Neutrophil (primary cell): Measurements from ENCODE around the gene LRMDA.

Source experiments
- H3K27ac ChIP-seq: fragments of 200-600 bp; sonication (generic); 2 replicates; pipeline ENCODE4 v1.5.1; 2016; ENCODE audit warnings: mild to moderate bottlenecking, moderate library complexity
- H3K27me3 ChIP-seq: fragments of 200-600 bp; sonication (generic); 2 replicates; pipeline ENCODE4 v1.6.0; 2016; ENCODE audit warnings: mild to moderate bottlenecking
- H3K36me3 ChIP-seq: fragments of 200-600 bp; sonication (generic); 2 replicates; pipeline ENCODE4 v1.5.1; 2017
- H3K4me1 ChIP-seq, 2 experiments: fragments of 200-600 bp in 1 of 2; sonication (generic) in 1 of 2; 1 replicate in 1 of 2; 2 replicates in 1 of 2; pipeline versions ENCODE4 v1.5.1 to v1.6.1; 2013 to 2016; ENCODE audit warnings: low read depth in 1 of 2, low read length in 1 of 2, mild to moderate bottlenecking in 1 of 2, moderate library complexity in 1 of 2; ENCODE audit not compliant: control insufficient read depth in 1 of 2, insufficient read depth in 1 of 2
- H3K4me3 ChIP-seq, 2 experiments: fragments of 200-600 bp in 1 of 2; sonication (generic) in 1 of 2; 1 replicate in 1 of 2; 2 replicates in 1 of 2; pipeline ENCODE4 v1.5.1; 2013 to 2016; ENCODE audit warnings: low read depth in 1 of 2, low read length in 1 of 2, mild to moderate bottlenecking in 1 of 2, moderate library complexity in 1 of 2
- H3K9me3 ChIP-seq: fragments of 200-600 bp; sonication (generic); 2 replicates; pipeline ENCODE4 v1.5.1; 2016
- CTCF ChIP-seq: fragments of 200-600 bp; sonication (generic); IDR thresholded peaks from 2 replicates; pipeline ENCODE4 v1.5.1; 2016; ENCODE audit warnings: antibody characterized with exemption

LRMDA gene

GRCh38 chr10:76072384-76072783, 641.0 kb downstream of the LRMDA start:
- Histone ChIP-seq H3K9me3 (no peaks in the 10 kb centered on the region), H3K4me3 (no peak overlapping the region), H3K27me3 (no peaks in the 10 kb centered on the region), H3K4me1 (no peaks in the 10 kb centered on the region), H3K36me3 (no peaks in the 10 kb centered on the region), H3K27ac (no peak overlapping the region)
- no peak for TF ChIP-seq CTCF

DNA sequence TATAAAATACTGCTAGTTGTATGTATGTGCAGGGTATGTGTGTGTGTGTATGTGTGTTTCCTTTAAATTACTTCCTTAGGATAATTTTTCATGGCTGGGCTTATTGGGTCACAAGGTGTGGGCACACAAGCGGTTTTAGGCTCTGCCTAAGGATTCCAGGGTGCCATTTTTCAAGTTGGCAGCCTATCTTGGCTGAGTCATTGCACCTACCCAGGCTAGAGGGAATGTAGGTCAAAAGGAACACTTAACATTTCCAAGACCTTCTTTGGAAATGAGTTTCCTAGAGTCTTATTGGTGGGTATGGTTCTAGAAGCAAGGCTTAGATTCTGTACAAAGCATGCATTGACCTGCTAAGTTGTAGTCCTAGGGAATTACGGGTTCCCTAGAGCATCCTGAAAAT, 642.1 kb downstream of the LRMDA start:
- Histone ChIP-seq H3K9me3 (no peaks in the 10 kb centered on the region), H3K4me3 (no peak overlapping the region), H3K4me1 (no peaks in the 10 kb centered on the region), H3K27me3 (no peaks in the 10 kb centered on the region), H3K36me3 (no peaks in the 10 kb centered on the region), H3K27ac (no peak overlapping the region)
- no peak for TF ChIP-seq CTCF

- no peaks in the 10 kb centered on the region for H3K27me3 ChIP-seq
- no peak overlapping the region for H3K4me3 ChIP-seq
- no peak overlapping the region for H3K27ac ChIP-seq
- H3K9me3 ChIP-seq = no peaks in the 10 kb centered on the region
- no peak for TF ChIP-seq CTCF
- no peaks in the 10 kb centered on the region for H3K4me1 ChIP-seq
- no peaks in the 10 kb centered on the region for H3K36me3 ChIP-seq
These were observed 643.2 kb downstream of the LRMDA start for GRCh38 chr10:76074659-76075058.

DNA sequence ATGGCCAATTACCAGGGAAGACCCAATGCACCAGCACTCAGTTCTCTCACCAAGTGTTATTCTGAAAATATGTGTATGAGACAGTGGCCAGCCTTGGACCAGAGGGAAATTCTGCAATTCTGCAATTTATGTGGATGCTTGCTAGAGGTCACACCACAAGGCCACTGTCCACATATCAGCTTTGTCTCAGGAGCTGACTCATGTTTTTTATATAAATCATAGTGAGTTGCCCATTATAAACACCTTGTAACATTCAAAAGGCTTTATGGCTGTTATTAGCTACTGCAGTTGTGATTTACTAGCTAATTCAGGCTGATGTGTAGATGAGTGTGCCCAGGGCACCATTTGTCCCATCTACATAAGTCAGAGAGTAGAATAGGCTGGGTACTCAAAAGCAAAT, 649.0 kb downstream of the LRMDA start:
- H3K4me3 ChIP-seq = no peak overlapping the region
- no peaks in the 10 kb centered on the region for H3K4me1 ChIP-seq
- no peaks in the 10 kb centered on the region for H3K27me3 ChIP-seq
- TF ChIP-seq CTCF = no peak
- H3K36me3 ChIP-seq = no peaks in the 10 kb centered on the region
- no peak overlapping the region for H3K27ac ChIP-seq
- H3K9me3 ChIP-seq = no peaks in the 10 kb centered on the region

DNA sequence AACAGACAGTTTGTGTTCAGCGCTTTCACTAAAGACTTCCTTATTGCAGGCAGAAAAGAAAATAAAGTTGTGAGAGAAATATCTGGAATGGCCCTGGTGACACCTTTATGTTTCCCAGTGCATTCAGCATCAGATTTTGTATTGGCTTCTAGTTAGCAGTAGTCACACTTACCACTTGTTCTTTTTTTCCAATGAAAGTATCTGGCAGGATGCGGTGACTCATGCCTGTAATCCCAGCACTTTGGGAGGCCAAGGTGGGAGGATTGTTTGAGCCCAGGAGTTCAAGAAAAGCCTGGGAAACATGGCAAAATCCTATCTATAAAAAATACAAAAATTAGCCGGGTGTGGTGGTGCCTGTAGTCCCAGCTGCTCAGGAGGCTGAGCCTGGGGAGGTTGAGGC, 649.6 kb downstream of the LRMDA start:
- Histone ChIP-seq H3K4me3 (no peak overlapping the region), H3K9me3 (no peaks in the 10 kb centered on the region), H3K36me3 (no peaks in the 10 kb centered on the region), H3K27ac (no peak overlapping the region), H3K27me3 (no peaks in the 10 kb centered on the region), H3K4me1 (no peaks in the 10 kb centered on the region)
- TF ChIP-seq CTCF = no peak

DNA sequence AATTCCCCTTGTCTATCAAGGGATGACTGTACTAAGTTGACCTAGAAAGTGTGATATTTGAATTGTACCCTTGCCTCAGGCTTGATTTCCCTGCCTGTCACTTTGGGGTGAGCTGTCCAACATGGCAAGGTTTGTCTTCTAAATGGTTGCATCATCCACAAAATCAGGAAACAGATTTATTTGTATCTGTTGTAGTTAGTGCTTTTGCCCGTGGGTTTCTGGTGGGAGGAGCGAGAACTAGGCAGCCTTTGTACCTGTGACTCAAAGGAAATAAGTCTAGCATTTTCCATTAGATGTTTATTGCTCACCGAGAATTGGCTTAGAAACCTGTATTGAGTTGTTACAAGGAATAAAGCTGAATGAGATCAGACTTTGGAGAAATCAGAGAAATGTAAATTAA, 650.8 kb downstream of the LRMDA start:
- no peaks in the 10 kb centered on the region for H3K9me3 ChIP-seq
- H3K4me1 ChIP-seq = no peaks in the 10 kb centered on the region
- H3K27ac ChIP-seq = no peak overlapping the region
- H3K4me3 ChIP-seq = no peak overlapping the region
- H3K27me3 ChIP-seq = no peaks in the 10 kb centered on the region
- H3K36me3 ChIP-seq = no peaks in the 10 kb centered on the region
- TF ChIP-seq CTCF = no peak
